HG02840 (cell line): ENCODE data around the gene SBF2.

Experiments
- ATAC-seq: cut with Tn5 transposase; IDR thresholded peaks from one replicate; pipeline ENCODE4 v1.9.1; 2021; ENCODE audit warnings: mild to moderate bottlenecking, moderate library complexity, moderate number of reproducible peaks; ENCODE audit not compliant: unreplicated experiment, low FRiP score

Gene SBF2

DNA sequence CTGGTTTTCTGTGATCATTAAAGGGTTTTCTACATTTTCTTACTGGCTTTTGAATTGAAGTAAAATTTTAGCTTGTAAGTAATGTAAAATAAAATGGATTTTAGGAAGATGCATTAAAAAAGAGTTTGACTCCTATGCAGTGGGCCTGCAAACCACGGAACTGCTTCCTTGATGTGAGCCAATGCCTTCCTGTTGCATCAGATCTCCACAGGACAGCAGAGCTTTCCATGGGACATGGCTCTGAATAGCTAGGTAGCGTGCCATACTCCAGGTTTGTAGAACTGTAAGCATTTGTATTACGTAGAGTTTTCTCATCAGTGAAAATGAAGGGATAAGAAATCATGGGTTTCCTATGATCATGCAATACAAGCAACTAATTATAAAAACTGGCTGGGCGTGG lies 496.7 kb downstream of the SBF2 start:
- no peak for ATAC-seq

DNA sequence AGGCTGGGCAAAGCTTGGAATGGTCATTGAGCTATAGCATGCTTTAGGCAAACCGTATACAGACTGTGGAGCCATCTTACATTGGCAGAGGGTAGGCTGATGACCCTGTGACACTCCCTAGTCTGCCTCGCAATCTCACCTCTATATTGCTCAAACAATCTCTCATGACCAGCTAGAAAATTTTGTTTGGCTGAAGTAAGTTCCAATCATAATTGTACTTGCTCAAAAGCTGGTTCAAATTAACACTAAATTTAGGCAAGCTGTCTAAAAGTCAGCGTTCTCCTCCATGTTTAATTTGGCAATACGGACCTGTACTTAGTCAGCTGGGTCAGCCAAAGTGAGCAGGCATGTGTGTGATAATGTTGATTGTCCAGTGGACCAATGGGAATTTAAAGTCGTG lies 497.2 kb downstream of the SBF2 start:
- ATAC-seq: no peak

GRCh38 chr11:9796266-9796665 lies 497.8 kb downstream of the SBF2 start:
- ATAC-seq: no peak

- ATAC-seq: no peak
Observed at GRCh38 chr11:9790703-9791102, 503.3 kb downstream of the SBF2 start.

- ATAC-seq: no peak
Observed at GRCh38 chr11:9789910-9790309, 504.1 kb downstream of the SBF2 start.

GRCh38 chr11:9787981-9788521 lies 506.0 kb downstream of the SBF2 start:
- no peak for ATAC-seq

DNA sequence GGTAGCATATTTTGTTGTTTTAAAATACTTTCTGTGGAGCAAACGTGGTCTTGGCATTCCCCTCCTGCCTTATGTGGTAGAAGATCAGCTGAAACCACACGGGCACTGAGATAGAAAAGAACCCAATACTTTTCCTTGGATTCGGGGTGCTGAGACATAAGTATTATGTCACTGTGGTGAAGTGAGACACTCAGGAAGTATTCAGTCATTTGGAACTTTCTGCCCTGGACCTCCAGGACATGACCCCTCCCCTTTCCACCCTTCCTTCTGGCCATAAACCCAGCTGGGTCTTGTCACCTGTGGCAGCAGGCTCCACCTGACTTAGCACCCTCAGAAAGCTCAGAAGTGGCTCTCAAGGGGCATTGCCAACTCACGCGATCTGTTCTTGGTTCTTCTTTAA lies 506.8 kb downstream of the SBF2 start:
- no peak for ATAC-seq

GRCh38 chr11:9784602-9785315 lies 509.3 kb downstream of the SBF2 start:
- no peak for ATAC-seq

DNA sequence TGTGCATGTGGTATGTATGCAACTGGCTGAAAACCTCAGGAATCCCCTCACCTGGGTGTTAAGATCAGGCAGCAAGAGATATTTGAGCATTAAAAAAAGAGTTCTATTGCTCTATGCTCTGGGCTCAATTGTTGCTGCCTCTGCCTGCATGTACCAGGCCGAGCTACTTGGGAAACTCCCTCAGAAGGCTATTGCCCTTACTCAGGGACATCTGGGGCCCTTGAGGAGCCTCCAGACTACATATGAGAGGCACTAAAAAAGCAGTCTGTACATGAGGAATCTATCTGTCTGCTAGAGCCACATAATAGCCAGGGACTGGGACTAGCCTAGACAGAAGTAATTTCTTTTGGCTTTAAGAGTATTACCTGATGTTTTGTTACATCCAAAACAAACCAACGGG lies 510.0 kb downstream of the SBF2 start:
- no peak for ATAC-seq

- ATAC-seq: no peak
Observed at GRCh38 chr11:9780929-9781328, 513.1 kb downstream of the SBF2 start.

- ATAC-seq: no peak
Observed at GRCh38 chr11:9777525-9777924, 516.5 kb downstream of the SBF2 start.

DNA sequence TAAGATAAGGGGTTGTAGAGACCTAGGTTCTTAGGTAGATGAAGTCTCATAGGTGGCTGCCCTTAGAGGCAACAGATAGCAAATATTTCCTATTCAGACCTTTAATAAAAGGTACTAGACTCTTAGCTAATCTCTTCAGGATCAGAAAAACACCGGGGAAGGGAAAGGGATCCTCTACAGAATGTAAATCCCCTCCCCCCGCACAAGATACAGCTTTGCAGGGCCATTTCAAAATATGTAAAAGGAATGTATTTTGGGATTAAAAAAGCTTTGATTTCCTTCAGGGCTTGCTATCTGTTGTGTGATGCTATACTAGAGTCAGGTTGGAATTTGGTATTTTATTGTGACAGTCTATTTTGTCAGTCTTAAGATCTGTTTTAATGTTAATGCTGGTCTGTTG lies 517.0 kb downstream of the SBF2 start:
- ATAC-seq: no peak

GRCh38 chr11:9776203-9776602 lies 517.8 kb downstream of the SBF2 start:
- ATAC-seq: no peak

DNA sequence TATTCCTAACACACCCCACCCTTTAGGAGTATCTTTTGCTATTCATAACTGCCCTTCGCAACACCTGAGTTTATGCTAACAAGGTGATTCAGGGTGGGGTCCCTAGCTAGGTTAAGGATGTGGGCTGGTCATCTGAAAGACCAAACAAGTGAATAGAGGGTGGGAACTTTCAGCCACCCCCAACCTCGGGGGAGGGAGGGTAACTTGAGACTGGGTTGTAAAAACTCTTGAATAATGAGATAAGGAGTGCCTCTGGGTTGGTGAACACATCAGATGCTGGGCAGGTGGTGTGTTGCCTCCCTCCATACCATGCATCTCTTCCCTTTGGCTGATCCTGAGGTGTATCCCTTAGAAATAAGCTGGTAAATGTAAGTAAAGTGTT lies 518.6 kb downstream of the SBF2 start:
- no peak for ATAC-seq

GRCh38 chr11:9774591-9775397 lies 519.2 kb downstream of the SBF2 start:
- ATAC-seq: no peak

- no peak for ATAC-seq
Observed at GRCh38 chr11:9774109-9774508, 519.9 kb downstream of the SBF2 start.

GRCh38 chr11:9773524-9773923 lies 520.5 kb downstream of the SBF2 start:
- no peak for ATAC-seq

DNA sequence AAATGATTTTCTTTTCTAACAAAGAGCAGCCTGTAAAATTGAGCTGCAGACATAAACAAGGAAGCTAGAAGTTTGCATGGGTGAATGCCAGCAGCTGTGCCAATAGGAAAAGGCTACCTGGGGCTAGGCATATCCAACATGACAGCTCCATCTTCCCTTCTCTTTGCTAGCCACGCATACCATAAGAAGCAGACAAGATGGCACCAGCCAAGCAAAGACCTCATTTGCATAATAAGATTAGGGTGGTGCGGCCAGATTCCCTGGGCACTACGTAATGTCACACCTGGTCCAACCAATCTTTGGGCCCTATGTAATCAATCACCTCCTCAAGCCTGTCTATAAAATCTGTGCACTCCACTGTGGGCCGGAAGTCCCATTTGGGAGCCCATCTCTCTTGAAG lies 521.8 kb downstream of the SBF2 start:
- ATAC-seq: no peak

DNA sequence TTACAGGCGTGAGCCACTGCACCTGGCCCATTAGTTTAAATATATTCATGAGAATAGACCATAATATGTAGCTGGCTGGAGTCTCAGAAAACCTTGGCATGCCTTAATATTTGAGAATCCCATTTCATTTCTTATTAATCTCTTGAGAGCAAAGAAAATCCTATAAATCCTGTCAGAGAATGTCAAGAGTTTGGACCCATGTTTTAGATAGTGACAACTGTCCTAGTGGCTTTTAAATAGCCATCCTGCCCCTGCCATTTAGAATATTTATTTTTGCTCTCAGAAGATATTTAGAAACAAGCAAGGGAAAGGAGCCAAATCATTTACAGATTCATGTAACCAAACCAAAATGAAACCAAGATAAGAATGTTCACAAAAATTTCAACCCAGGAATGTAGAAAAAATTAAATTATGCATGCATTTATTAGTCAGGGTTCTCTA lies 522.9 kb downstream of the SBF2 start:
- no peak for ATAC-seq

GRCh38 chr11:9769621-9770020 lies 524.4 kb downstream of the SBF2 start:
- ATAC-seq: no peak

- ATAC-seq: no peak
Observed at GRCh38 chr11:9765320-9766101, 528.5 kb downstream of the SBF2 start.
